Muscle of leg (tissue), 11 donors: ENCODE data around the gene OR51B4. TPM values are rescaled to one million over a fixed set of nuclear protein-coding genes. Genes with fewer than 3 reads are reported as not detected.
"Not testable (repeated sequence)": the region's sequence is repeated elsewhere in the genome, so short reads cannot be mapped to it uniquely, and the experiment has no call there.

Experiments
- DNase-seq: peaks from one replicate; pipeline ENCODE4 v3.0.0; 2013
- H3K27ac ChIP-seq: one replicate; pipeline ENCODE4 v1.5.1; 2013; ENCODE audit warnings: mild to moderate bottlenecking, low read length, control low read depth
- H3K27me3 ChIP-seq: one replicate; pipeline ENCODE4 v1.6.1; 2013; ENCODE audit warnings: low read length; ENCODE audit not compliant: control insufficient read depth, insufficient read depth
- H3K36me3 ChIP-seq: one replicate; pipeline ENCODE4 v1.6.1; 2013; ENCODE audit warnings: low read length; ENCODE audit not compliant: control insufficient read depth, insufficient read depth
- H3K4me1 ChIP-seq: one replicate; pipeline ENCODE4 v1.6.1; 2013; ENCODE audit warnings: low read length; ENCODE audit not compliant: control insufficient read depth, insufficient read depth
- H3K4me3 ChIP-seq: one replicate; pipeline ENCODE4 v1.5.1; 2013; ENCODE audit warnings: low read length, control low read depth
- H3K9me3 ChIP-seq: replicated peaks from 2 replicates; pipeline ENCODE4 v1.6.1; 2013; ENCODE audit warnings: low read depth, low read length; ENCODE audit not compliant: control insufficient read depth
- WGBS: methylation state at CpG from one replicate; pipeline ENCODE4 v1.1.5; 2013; ENCODE audit warnings: missing lambda C conversion rate; ENCODE audit not compliant: insufficient coverage; 5-methylcytosine and 5-hydroxymethylcytosine counted together
- polyA plus RNA-seq, 8 donors: library from polyadenylated mRNA; unstranded; fragments of 120-200 nt; gene quantifications; one replicate each; pipeline versions ENCODE4 v1.2.1 to v1.2.3, GENCODE V29; 2013; ENCODE audit warnings: inconsistent platforms in 1 of 8, low replicate concordance in 1 of 8; ENCODE audit not compliant: insufficient read length in 8 of 8, insufficient read depth in 1 of 8
- total RNA-seq: library from RNA; stranded (reverse); fragments of 120-200 nt; gene quantifications from one replicate; pipeline ENCODE4 v1.2.4, GENCODE V29; 2013

Gene OR51B4
- total and polyA plus RNA-seq, 9 donors = 0.09 to 0.18 (median 0.13) TPM; not detected in 6

DNA sequence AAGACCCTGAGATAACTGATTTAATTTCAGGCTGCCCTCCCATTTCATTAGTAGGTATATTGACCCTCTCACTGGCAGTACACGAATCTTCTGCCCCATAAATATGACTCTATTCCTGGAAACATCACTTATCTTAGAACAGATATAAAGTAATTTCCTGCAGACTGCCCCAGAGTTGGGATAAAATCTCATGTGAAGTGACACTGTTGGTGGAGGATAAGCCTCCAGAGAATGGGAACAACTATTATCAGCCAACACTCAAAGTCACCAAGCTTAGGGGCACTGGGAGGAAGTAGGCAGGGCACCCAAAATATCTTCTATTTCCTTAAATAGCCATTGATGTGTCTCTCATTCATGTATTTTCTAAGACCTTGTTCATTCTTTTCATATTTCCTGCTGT is 33.4 kb upstream of the OR51B4 start:
- Histone ChIP-seq H3K27ac (no peak overlapping the region), H3K4me3 (no peak overlapping the region), H3K27me3 (no peaks in the 10 kb centered on the region), H3K4me1 (no peaks in the 10 kb centered on the region), H3K9me3 (no peaks in the 10 kb centered on the region), H3K36me3 (no peaks in the 10 kb centered on the region)
- WGBS = no CpG with 5 or more reads among the region's 1 CpG
- no peak for DNase-seq

DNA sequence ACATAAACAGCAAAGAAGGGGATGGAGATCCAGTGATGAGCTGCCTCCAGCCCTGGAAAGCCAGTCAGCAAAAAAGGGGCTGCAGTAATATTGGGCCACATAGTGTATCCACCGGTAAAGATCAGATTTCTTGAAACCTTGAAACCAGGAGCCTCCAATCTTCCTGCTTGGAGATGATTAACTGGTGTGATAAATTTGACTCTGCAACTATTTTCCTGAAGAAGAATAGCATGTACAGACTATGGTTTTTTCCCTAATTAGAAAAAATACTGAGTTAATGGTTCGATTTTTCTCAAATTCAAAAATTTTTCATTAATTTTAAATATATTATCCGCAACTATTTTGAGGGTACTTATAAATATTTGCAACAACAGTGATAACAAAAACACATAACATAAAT is 22.5 kb upstream of the OR51B4 start, which contains the start of gene OR51B2:
TSS of gene OR51B2 (minus strand) at position 101 of the 400 bp plus-strand sequence. CDS start at position 101, 0 bp downstream.
- Histone ChIP-seq H3K9me3 (no peaks in the 10 kb centered on the region), H3K36me3 (no peaks in the 10 kb centered on the region), H3K4me1 (no peaks in the 10 kb centered on the region), H3K4me3 (no peak within 1 kb of the TSS), H3K27me3 (no peaks in the 10 kb centered on the region), H3K27ac (no peak within 1 kb of the TSS)
- DNase-seq = no peak
- WGBS = 100% methylated on average over 1 of the region's 3 CpGs

DNA sequence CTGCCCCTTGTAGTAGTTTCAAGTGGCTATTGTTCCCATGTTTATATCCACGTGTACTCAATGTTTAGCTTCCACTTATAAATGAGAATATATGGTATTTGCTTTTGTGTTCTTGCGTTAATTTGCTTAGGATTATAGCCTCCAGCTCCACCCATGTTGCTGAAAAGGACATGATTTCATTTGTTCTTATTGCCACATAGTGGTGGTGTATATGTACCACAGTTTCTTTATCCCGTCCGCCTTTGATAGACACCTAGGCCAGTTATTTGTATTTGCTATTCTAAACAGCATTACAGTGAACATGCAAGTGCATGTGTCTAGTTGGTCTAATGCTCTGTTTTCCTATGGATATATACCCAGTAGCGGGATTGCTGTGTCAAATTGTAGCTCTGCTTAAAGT is 15.5 kb upstream of the OR51B4 start:
- WGBS = no CpG with 5 or more reads among the region's 5 CpGs
- Histone ChIP-seq H3K27ac (no peak overlapping the region), H3K36me3 (no peaks in the 10 kb centered on the region), H3K4me3 (no peak overlapping the region), H3K4me1 (no peaks in the 10 kb centered on the region), H3K9me3 (no peaks in the 10 kb centered on the region), H3K27me3 (no peaks in the 10 kb centered on the region)
- no peak for DNase-seq

DNA sequence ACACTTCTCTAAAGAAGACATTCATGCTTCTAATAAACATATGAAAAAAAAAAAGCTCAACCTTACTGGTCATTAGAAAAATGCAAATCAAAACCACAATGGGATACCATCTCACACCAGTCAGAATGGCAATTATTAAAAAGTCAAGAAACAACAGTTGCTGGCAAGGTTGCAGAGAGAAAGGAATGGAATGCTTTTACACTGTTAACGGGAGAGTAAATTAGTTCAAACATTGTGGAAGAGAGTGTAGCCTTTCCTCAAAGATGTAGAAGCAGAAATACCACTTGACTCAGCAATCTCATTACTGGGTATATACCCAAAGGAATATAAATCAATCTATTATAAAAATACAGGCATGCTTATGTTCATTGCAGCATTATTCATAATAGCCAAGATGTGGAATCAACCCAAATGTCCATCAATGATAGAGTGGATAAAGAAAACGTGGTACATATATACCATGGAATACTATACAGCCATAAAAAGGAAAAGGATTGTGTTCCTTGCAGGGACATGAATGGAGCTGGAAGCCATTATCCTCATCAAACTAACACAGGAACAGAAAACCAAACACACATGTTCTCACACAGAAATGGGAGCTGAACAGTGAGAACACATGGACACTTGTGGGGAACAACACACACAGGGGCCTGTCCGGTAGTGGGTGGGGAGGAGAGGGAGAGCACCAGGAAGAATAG is 11.7 kb upstream of the OR51B4 start:
- WGBS = no CpG with 5 or more reads among the region's 3 CpGs
- not testable (repeated sequence) for H3K27me3 ChIP-seq, H3K27ac ChIP-seq, H3K9me3 ChIP-seq, DNase-seq, H3K36me3 ChIP-seq, H3K4me1 ChIP-seq, H3K4me3 ChIP-seq

DNA sequence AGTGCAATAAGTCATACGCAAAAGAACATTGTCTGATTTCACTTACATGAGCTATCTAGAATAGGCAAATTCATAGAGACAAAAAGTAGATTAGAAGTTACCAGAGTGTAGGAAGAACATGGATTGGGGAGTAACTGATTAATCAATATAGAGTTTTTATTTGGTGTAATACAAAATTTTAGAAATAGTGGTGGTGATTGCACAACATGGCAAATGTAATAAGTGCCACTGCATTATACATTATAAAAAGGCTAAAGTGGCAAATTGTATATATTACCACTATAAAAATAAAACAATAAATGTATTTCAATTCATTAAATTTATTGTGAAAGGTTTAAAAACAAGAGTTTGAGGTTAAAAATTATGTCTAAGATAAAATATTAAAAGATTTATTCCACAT is 8.7 kb upstream of the OR51B4 start:
- Histone ChIP-seq H3K4me3 (no peak overlapping the region), H3K27me3 (no peaks in the 10 kb centered on the region), H3K9me3 (no peaks in the 10 kb centered on the region), H3K36me3 (no peaks in the 10 kb centered on the region), H3K4me1 (no peaks in the 10 kb centered on the region), H3K27ac (no peak overlapping the region)
- WGBS = no CpG with 5 or more reads among the region's 1 CpG
- DNase-seq = no peak

DNA sequence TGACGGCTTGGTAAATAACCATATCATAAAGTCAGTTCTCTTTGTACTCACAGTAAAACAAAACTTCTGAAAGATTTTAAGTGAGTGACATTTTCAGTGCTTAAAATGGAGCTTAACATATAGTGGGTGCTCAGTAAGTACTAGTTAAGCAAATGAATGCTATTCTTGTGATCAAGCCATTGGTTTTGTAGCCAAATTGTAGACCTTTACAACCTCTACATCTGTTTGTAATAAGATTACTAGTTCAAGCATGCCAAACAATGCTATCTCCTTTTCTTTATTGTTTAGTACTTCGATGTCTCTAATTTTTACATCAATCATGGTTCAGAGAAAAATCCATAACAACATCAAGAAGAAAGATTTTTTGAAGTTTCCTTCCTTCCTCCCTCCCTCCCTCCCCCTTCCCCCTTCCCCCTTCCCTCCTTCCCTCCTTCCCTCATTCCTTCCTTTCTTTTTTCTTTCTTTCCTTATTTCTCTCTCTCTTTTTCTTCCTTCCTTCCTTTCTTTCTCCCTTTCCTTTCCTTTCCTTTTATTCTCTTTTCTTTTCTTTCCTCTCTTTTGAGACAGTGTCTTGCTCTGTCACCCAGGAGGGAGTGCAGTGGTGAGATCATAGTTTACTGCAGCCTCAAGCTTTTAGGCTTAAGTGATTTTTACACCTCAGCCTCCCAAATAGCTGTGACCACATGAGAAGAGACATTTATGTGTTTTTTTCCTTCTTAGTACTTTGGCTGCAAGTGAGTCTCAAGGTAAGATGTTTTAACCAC is 5.7 kb upstream of the OR51B4 start:
- H3K27me3 ChIP-seq = no peaks in the 10 kb centered on the region
- no peak for DNase-seq
- H3K9me3 ChIP-seq = no peaks in the 10 kb centered on the region
- H3K36me3 ChIP-seq = no peaks in the 10 kb centered on the region
- H3K27ac ChIP-seq = no peak overlapping the region
- no peaks in the 10 kb centered on the region for H3K4me1 ChIP-seq
- H3K4me3 ChIP-seq = no peak overlapping the region
- no CpG with 5 or more reads among the region's 2 CpGs for WGBS

DNA sequence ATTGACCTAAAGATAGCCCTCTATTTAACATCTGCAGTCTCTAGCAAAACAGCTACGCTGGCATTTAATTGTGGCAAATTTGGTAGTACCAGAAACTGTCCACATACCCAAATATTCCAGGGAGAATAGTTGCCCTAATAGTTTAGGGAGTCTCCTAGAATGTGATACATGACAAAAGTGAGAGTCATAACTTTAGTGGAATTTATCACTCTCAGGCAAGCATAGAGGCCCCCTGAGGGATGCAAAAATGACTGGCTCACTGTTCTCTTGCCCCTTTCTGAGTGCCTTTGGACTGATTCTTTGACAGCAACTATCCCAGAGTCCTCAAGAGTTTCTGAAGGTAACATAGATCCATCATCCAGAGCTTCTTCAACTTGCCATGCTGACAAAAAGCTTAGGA is 2.3 kb upstream of the OR51B4 start:
- no peak overlapping the region for H3K4me3 ChIP-seq
- DNase-seq = no peak
- no CpG with 5 or more reads among the region's 1 CpG for WGBS

DNA sequence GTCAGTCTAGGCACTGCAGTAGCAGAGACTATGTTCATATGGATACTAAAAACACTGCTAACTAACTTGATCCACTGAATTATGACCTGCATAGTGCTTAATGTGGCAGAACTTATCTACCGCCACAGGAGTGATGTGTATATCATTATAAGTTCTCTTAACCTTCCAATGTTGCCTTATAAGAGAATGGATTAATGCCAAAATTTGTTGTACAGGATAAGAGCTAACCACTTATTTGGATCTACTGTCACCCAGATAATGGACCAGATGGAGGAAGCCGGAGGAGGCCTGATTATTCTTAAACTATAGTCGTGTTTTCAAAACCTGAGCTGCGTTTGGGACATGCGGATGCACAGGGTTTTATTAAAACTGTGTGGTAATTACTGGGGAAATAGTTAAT is 1.9 kb upstream of the OR51B4 start:
- H3K4me1 ChIP-seq = no peaks in the 10 kb centered on the region
- DNase-seq = no peak
- no peaks in the 10 kb centered on the region for H3K27me3 ChIP-seq
- no peak overlapping the region for H3K27ac ChIP-seq
- H3K4me3 ChIP-seq = no peak overlapping the region
- H3K9me3 ChIP-seq = no peaks in the 10 kb centered on the region
- WGBS = 90% methylated on average over 2 of the region's 5 CpGs
- H3K36me3 ChIP-seq = no peaks in the 10 kb centered on the region

More for the DNA sequence above, 2.3 kb upstream of the OR51B4 start:
- no peaks in the 10 kb centered on the region for H3K36me3 ChIP-seq
- H3K27ac ChIP-seq = no peak overlapping the region
- no peaks in the 10 kb centered on the region for H3K4me1 ChIP-seq
- H3K27me3 ChIP-seq = no peaks in the 10 kb centered on the region
- H3K9me3 ChIP-seq = no peaks in the 10 kb centered on the region

DNA sequence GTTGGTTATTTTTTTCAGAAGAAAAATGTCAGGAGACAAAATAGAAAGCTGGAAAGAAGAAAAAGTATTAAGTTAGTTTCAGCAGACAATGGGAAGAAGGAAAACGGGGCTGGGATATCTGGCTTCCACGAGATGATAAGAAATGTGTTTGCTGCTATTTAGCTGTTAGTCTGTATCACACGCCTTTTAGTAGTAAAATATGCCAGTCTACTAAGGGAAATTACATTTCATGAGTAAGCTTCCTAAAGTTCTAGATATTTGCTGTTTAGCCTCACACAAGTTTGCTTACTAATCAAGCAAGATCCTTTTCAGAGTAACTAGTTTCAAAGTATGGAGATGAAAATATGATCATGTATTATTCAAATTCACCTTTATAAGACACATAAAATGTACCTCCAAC is 1.5 kb downstream of the OR51B4 start:
- no peaks in the 10 kb centered on the region for H3K4me1 ChIP-seq
- no peak for DNase-seq
- no peak overlapping the region for H3K4me3 ChIP-seq
- H3K27ac ChIP-seq = no peak overlapping the region
- 83% methylated on average over 2 of the region's 3 CpGs for WGBS
- H3K36me3 ChIP-seq = no peaks in the 10 kb centered on the region
- H3K9me3 ChIP-seq = no peaks in the 10 kb centered on the region
- no peaks in the 10 kb centered on the region for H3K27me3 ChIP-seq

DNA sequence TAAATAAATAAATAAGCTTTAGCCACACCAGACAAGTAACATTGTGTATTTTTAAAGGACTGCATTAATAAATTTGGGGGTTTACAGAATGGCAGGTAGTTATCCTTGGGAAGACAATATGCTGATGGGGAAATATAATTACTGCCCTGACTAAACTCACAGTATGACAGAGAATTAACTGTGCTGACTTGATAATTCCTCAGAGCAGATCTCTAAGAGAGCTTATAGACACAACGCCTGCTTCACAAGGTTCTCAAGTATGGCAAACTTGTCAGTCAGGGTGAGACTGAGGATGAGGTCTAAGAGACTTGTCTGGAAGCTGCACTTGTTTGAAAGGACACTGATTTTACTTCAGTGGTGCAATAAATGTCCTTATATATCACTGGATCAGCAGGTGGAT is 3.3 kb downstream of the OR51B4 start:
- H3K4me3 ChIP-seq = no peak overlapping the region
- H3K27ac ChIP-seq = no peak overlapping the region
- no peaks in the 10 kb centered on the region for H3K36me3 ChIP-seq
- no peak for DNase-seq
- 100% methylated on average over 1 of the region's 1 CpG for WGBS
- H3K4me1 ChIP-seq = no peaks in the 10 kb centered on the region
- H3K9me3 ChIP-seq = no peaks in the 10 kb centered on the region
- H3K27me3 ChIP-seq = no peaks in the 10 kb centered on the region
